ENCODE results near the gene CD80. TPM values are rescaled to one million over a fixed set of nuclear protein-coding genes. Genes with fewer than 3 reads are reported as not detected.

CD80 gene
- total and polyA plus RNA-seq, 10 of the 15 experiments (the other 5 are each of a cell fraction or from before 2014, with no cell fraction given): 41.4 to 137 (median 58.1) TPM

GRCh38 chr3:119562307-119562961 is 3.0 kb upstream of the CD80 start (continued):
- TF ChIP-seq MXI1 (IDR thresholded peaks at IDR 0.05; ENCODE audit: low read depth, low read length) (no peak), RCOR1 (conservative IDR thresholded peaks at IDR 0.05; ENCODE audit: low read depth, low read length) (no peak), PAX8 (IDR thresholded peaks at IDR 0.05) (no peak), TCF7 (IDR thresholded peaks at IDR 0.05; ENCODE audit: borderline replicate concordance) (peak; percentile 71), MEF2A (IDR thresholded peaks at IDR 0.05; ENCODE audit: insufficient read depth, low read depth, low read length) (peak; percentile 98), NFYA (IDR thresholded peaks at IDR 0.05; ENCODE audit: borderline replicate concordance, low read depth, low read length) (no peak), CHD4 (IDR thresholded peaks at IDR 0.05) (no peak), CEBPB (IDR thresholded peaks at IDR 0.05; ENCODE audit: borderline replicate concordance in 1 of 2, low read depth in 2 of 2, low read length in 2 of 2) (peak in 1 of 2 experiments; percentile 87; a peak in 2 of 4 replicates), DPF2 (IDR thresholded peaks at IDR 0.05) (peak; percentile 92), SPI1 (IDR thresholded peaks at IDR 0.05; ENCODE audit: borderline replicate concordance, insufficient read depth, low read depth, low read length) (no peak), CREM (IDR thresholded peaks at IDR 0.05; ENCODE audit: low read depth) (peak; percentile 81), JUNB (IDR thresholded peaks at IDR 0.05) (peak; percentile 86), ZNF217 (IDR thresholded peaks at IDR 0.05) (no peak), ESRRA (IDR thresholded peaks at IDR 0.05; ENCODE audit: low read length) (peak; percentile 42; the same call in 1 of the 2 replicates), TBL1XR1 (IDR thresholded peaks at IDR 0.05; ENCODE audit: low read depth, low read length) (0 out of 2 replicates have a peak, but pooled peaks have one; percentile 46), RAD21 (IDR thresholded peaks at IDR 0.05; ENCODE audit: insufficient read depth, low read depth, low read length) (no peak)
- TF ChIP-seq, protein P1, sequence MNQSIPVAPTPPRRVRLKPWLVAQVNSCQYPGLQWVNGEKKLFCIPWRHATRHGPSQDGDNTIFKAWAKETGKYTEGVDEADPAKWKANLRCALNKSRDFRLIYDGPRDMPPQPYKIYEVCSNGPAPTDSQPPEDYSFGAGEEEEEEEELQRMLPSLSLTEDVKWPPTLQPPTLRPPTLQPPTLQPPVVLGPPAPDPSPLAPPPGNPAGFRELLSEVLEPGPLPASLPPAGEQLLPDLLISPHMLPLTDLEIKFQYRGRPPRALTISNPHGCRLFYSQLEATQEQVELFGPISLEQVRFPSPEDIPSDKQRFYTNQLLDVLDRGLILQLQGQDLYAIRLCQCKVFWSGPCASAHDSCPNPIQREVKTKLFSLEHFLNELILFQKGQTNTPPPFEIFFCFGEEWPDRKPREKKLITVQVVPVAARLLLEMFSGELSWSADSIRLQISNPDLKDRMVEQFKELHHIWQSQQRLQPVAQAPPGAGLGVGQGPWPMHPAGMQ (IDR thresholded peaks at IDR 0.05; ENCODE audit: borderline replicate concordance): no peak
- TF ChIP-seq, protein P2, sequence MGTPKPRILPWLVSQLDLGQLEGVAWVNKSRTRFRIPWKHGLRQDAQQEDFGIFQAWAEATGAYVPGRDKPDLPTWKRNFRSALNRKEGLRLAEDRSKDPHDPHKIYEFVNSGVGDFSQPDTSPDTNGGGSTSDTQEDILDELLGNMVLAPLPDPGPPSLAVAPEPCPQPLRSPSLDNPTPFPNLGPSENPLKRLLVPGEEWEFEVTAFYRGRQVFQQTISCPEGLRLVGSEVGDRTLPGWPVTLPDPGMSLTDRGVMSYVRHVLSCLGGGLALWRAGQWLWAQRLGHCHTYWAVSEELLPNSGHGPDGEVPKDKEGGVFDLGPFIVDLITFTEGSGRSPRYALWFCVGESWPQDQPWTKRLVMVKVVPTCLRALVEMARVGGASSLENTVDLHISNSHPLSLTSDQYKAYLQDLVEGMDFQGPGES (IDR thresholded peaks at IDR 0.05): no peak
- TF ChIP-seq, protein P3, sequence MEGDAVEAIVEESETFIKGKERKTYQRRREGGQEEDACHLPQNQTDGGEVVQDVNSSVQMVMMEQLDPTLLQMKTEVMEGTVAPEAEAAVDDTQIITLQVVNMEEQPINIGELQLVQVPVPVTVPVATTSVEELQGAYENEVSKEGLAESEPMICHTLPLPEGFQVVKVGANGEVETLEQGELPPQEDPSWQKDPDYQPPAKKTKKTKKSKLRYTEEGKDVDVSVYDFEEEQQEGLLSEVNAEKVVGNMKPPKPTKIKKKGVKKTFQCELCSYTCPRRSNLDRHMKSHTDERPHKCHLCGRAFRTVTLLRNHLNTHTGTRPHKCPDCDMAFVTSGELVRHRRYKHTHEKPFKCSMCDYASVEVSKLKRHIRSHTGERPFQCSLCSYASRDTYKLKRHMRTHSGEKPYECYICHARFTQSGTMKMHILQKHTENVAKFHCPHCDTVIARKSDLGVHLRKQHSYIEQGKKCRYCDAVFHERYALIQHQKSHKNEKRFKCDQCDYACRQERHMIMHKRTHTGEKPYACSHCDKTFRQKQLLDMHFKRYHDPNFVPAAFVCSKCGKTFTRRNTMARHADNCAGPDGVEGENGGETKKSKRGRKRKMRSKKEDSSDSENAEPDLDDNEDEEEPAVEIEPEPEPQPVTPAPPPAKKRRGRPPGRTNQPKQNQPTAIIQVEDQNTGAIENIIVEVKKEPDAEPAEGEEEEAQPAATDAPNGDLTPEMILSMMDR (IDR thresholded peaks at IDR 0.05 in 2 of 3, conservative IDR thresholded peaks at IDR 0.05 in 1 of 3; ENCODE audit: control insufficient read depth in 2 of 3, extremely low read depth in 1 of 3, insufficient read depth in 1 of 3, low read depth in 3 of 3, low read length in 3 of 3): no peak
- TF ChIP-seq, protein P4, sequence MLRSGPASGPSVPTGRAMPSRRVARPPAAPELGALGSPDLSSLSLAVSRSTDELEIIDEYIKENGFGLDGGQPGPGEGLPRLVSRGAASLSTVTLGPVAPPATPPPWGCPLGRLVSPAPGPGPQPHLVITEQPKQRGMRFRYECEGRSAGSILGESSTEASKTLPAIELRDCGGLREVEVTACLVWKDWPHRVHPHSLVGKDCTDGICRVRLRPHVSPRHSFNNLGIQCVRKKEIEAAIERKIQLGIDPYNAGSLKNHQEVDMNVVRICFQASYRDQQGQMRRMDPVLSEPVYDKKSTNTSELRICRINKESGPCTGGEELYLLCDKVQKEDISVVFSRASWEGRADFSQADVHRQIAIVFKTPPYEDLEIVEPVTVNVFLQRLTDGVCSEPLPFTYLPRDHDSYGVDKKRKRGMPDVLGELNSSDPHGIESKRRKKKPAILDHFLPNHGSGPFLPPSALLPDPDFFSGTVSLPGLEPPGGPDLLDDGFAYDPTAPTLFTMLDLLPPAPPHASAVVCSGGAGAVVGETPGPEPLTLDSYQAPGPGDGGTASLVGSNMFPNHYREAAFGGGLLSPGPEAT (IDR thresholded peaks at IDR 0.05; ENCODE audit: low read depth): peak; percentile 95
- TF ChIP-seq, protein P5, sequence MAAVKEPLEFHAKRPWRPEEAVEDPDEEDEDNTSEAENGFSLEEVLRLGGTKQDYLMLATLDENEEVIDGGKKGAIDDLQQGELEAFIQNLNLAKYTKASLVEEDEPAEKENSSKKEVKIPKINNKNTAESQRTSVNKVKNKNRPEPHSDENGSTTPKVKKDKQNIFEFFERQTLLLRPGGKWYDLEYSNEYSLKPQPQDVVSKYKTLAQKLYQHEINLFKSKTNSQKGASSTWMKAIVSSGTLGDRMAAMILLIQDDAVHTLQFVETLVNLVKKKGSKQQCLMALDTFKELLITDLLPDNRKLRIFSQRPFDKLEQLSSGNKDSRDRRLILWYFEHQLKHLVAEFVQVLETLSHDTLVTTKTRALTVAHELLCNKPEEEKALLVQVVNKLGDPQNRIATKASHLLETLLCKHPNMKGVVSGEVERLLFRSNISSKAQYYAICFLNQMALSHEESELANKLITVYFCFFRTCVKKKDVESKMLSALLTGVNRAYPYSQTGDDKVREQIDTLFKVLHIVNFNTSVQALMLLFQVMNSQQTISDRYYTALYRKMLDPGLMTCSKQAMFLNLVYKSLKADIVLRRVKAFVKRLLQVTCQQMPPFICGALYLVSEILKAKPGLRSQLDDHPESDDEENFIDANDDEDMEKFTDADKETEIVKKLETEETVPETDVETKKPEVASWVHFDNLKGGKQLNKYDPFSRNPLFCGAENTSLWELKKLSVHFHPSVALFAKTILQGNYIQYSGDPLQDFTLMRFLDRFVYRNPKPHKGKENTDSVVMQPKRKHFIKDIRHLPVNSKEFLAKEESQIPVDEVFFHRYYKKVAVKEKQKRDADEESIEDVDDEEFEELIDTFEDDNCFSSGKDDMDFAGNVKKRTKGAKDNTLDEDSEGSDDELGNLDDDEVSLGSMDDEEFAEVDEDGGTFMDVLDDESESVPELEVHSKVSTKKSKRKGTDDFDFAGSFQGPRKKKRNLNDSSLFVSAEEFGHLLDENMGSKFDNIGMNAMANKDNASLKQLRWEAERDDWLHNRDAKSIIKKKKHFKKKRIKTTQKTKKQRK (IDR thresholded peaks at IDR 0.05; ENCODE audit: low read depth, low read length): no peak
